ENCODE measurements around the gene CTNND2.

- TF ChIP-seq CTCF (tag by site-specific recombination; IDR thresholded peaks at IDR 0.05) (no peak), ZNF354C (tag by site-specific recombination; IDR thresholded peaks at IDR 0.05; ENCODE audit: borderline replicate concordance, low read depth) (no peak), ZNF629 (tag by site-specific recombination; IDR thresholded peaks at IDR 0.05) (no peak), ZNF274 (IDR thresholded peaks at IDR 0.05; ENCODE audit: low read length) (no peak), ZNF274 (tag by site-specific recombination; IDR thresholded peaks at IDR 0.05; ENCODE audit: borderline replicate concordance) (no peak)
Measured at GRCh38 chr5:11928909-11929308, 24.7 kb upstream of the CTNND2 start.
